NCI-H1092 (cell line): Measurements from ENCODE around the gene CNNM1.

Experiments
- DNase-seq: peaks from one replicate; lab custom pipeline; 2025; lab: John Stamatoyannopoulos, UW

CNNM1 gene

DNA sequence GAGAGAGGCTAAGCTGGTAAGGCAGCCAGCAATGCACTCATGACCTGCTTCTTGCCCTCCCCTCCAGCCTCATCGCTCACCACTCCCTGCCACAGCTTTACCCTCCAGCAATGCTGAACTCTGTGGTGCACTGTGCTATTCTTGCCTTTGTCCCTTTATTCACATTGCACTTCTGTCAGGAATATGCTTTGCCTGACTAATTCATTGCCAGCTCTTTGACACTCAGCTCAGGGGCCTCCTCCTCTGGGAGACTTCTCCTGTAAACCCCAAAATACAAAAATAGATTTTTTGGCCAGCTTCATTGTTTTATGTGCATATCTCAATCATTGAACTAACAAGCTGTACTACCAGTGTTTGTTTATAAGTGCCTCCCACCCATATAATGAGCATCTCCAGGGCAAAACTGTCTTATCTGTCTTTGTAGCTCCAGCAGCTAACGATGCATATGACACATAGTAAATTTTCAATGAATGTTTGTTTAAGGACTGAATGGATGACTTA lies 8.2 kb downstream of the CNNM1 start:
- DNase-seq, result no peak

DNA sequence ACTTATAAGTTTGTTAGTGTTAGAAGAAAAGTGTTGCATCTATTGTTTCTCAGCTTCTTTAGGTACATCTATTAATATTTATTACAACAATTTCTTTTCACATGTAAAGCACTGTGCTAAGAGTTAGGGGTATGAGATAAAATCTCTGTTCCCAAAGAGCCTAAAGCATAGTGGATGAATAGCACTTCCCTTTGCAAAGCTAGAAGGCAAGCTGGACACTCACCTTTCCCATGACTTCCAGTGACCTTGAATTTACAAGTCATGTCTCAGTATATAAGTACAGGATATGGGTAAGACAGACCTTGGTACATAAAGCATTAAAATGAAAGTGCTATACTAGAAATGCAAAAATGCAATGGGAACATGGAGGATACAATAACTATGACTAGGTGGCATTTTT lies 8.7 kb downstream of the CNNM1 start:
- no peak for DNase-seq

- DNase-seq, result no peak
These were observed 9.9 kb downstream of the CNNM1 start for GRCh38 chr10:99339077-99339476.

- no peak for DNase-seq
These were observed 10.4 kb downstream of the CNNM1 start for GRCh38 chr10:99339563-99340047.

- DNase-seq, result no peak
These were observed 11.5 kb downstream of the CNNM1 start for GRCh38 chr10:99340650-99341049.

- no peak for DNase-seq
These were observed 12.1 kb downstream of the CNNM1 start for GRCh38 chr10:99341248-99341647.

DNA sequence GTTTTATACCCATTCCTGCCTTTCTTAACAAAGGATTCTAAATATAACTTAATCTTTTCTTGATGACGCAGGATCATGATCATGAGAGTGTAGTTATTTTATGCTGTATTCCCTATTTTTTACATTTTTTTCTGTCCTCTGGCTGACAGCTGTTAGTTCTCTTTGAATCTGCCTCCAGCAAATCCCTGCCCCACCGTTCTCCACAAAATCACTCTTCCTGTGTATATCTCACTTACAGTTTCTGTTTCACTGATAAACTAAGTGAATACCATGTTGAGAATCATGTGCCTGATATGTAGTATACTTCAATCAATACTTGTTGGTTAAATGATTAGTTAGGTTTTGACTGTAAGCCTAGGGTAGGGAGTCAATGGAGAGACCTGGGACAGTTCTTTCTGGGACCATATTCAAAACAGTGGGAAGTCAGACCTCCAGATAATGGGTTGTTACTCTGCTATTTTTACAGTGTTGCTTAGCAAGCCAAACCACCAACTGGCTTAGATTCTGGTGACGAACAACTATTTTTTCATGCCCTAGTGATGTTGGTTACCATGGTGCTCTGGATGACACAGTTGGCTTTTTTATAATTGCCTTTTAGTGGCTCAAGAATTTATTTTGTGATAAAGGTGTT lies 12.8 kb downstream of the CNNM1 start:
- DNase-seq, result no peak

- DNase-seq, result no peak
These were observed 14.1 kb downstream of the CNNM1 start for GRCh38 chr10:99343262-99343661.

GRCh38 chr10:99344715-99345114 lies 15.6 kb downstream of the CNNM1 start:
- no peak for DNase-seq

DNA sequence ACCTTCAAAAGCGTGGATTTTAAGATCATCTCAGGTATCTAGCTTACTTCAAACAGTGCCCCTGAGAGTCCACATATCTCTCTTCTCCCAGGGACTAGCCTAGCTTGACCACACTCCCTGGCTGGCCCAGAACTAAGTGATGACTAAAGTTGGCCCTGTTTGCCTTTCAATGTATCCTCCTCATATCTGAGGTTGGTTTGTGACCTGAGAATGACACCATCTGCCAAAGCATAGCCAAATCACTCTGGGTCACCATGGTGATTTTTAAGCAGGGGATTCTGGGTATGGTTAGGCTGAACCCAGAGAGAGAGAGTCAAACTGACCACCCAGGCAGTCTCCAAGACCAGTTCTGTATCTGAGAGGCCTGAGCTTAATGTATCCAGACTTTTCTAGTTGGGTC lies 16.2 kb downstream of the CNNM1 start:
- no peak for DNase-seq

GRCh38 chr10:99346247-99346646 lies 17.1 kb downstream of the CNNM1 start:
- DNase-seq, result no peak

DNA sequence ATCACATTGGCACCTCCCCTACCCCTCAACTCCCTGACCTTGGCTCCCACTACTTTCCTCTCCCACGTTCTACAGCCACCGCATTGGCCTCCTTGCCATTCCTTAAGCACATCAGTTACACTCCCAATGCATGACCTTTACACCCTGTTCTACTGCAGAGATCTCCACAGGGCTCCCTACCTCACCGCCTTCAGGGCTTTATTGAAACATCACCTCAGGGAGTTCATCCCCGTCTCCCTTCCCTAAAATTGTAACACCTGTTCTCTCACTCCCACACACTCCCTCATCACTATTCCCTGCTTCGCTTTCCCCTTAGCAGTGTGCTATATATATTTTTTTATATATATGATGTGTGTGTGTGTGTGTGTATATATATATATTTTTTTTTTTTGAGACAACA lies 18.5 kb downstream of the CNNM1 start:
- no peak for DNase-seq

DNA sequence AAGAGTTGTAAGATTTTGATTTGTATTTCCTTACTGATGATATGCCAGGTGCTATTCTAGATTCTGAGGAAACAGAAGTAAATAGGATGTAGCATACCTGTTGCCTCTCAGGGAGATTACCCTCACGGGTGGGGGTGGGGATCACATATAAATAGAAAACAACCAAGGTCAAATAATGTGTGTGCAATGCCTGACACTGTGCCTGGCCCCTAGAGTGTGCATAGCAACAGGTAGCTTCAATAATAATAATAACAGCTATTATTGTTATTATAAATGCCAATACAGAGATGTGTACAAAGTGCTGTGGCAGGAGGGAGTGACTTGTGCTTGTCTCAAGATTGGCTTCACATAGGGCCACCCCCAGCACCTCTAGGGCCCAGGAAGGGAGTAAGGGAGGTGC lies 24.0 kb downstream of the CNNM1 start:
- no peak for DNase-seq

GRCh38 chr10:99357691-99358090 lies 28.5 kb downstream of the CNNM1 start:
- no peak for DNase-seq

- DNase-seq, result no peak
These were observed 28.9 kb downstream of the CNNM1 start for GRCh38 chr10:99358101-99358500.

DNA sequence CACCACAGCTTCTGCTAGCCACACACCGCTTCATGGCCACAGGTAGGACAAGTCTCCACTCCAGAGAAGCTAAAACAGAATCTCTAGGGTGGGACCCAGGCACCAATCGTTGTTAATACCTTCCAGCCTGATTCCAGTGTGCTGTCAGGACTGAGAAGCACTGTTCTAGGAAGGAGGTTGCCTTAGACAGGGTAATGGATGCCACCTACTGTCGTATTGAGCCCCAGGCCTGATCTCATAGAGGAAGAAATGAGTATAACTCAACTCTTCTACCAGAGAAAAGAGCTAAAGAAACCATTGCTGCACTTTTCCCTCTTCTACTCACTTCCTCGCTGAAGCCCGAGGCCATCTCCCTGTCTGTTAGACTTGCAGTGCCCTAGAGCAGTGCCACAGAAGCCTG lies 31.8 kb downstream of the CNNM1 start:
- DNase-seq, result no peak

GRCh38 chr10:99364125-99364524 lies 35.0 kb downstream of the CNNM1 start:
- no peak for DNase-seq

GRCh38 chr10:99365311-99365710 lies 36.2 kb downstream of the CNNM1 start:
- DNase-seq, result no peak

GRCh38 chr10:99365736-99366135 lies 36.6 kb downstream of the CNNM1 start:
- DNase-seq, result no peak

DNA sequence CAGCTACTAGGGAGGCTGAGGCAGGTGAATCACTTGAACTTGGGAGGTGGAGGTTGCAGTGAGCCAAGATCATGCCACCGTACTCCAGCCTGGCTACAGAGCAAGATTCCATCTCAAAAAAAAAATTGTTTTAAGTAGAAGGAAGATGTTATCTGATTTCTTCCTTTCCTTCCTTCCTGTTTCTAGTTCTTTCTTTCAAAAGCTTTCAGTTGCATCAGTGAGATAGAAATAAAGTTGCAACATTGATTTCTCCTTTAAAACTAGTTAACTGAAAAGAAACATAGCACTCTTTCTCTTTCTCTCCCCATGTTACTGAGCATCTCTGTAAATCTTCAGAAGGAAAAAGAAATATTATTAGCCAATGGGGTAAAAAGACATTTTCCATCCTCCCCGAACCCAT lies 37.5 kb downstream of the CNNM1 start:
- DNase-seq, result no peak

DNA sequence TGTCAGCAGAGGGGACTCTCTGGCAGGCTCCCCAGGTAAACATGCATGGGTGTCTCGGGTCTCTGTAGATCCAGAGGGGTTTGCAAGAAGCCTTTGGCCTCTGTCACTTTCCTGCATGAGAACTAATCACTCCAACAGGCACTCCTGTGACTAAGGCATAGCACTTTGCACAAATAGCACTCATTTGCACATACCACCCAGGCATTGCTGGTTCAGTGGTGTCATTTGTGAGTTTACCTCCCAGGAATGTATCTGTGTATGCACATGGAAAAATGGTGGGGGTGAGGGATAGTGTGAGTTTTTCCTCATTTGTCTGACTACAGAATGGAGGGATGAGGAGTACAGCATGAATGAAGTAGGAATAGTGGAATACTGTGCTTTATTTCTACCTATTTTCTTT lies 39.5 kb downstream of the CNNM1 start:
- DNase-seq, result no peak

- DNase-seq, result no peak
These were observed 40.0 kb downstream of the CNNM1 start for GRCh38 chr10:99369126-99369525.

- no peak for DNase-seq
These were observed 40.4 kb downstream of the CNNM1 start for GRCh38 chr10:99369551-99369950.

- DNase-seq, result no peak
These were observed 41.8 kb downstream of the CNNM1 start for GRCh38 chr10:99370993-99371392.
